ENCODE data around the gene SFSWAP. TPM values are rescaled to one million over a fixed set of nuclear protein-coding genes. Genes with fewer than 3 reads are reported as not detected.
A peak's percentile ranks its signal among the peaks of the same experiment; 100 is the strongest.
"Not testable (repeated sequence)": the region's sequence is repeated elsewhere in the genome, so short reads cannot be mapped to it uniquely, and the experiment has no call there.

The SFSWAP gene
- total and polyA plus RNA-seq, 2 of the 13 experiments (the other 11 are each of a cell fraction or from before 2014, with no cell fraction given), result 17.1 to 27.7 TPM

DNA sequence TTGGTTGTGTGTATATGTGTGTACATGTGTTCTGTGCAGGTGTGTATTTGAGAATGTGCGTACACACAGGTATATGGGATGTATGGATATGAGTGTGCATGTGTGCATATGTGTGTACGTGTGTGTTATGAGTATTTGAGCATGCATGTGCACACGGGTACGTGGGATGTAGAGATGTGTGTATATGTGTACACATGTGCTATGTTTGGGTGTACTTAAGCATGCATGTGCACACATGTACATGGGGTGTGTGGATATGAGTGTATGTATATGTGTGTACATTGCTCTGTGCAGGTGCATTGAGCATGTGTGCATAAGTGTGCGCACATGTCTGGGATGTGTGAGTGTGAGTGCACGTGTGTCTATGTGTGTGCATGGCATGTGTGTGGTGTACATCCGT lies 34.3 kb upstream of the SFSWAP start:
- Histone ChIP-seq H3K36me3 (replicated peaks in 1 of 2; ENCODE audit: control insufficient read depth in 1 of 2, insufficient read depth in 2 of 2, low read length in 2 of 2) (no peaks in the 10 kb centered on the region), H3K9ac (ENCODE audit: insufficient read depth, low read depth, low read length) (no peak overlapping the region), H3K79me2 (ENCODE audit: insufficient read depth, low read length) (no peaks in the 10 kb centered on the region), H3K27ac (ENCODE audit: extremely low read length, insufficient read depth, low read length) (no peak overlapping the region), H3K27me3 (ENCODE audit: control insufficient read depth in 1 of 2, insufficient read depth in 2 of 2, low read length in 2 of 2) (peaks cover 7 to 44% of the 10 kb centered on the region in 2 experiments), H3K4me2 (ENCODE audit: low read depth, low read length) (no peak overlapping the region), H3K9me3 (ENCODE audit: low read length) (no peaks in the 10 kb centered on the region), H3K4me1 (ENCODE audit: insufficient read depth, low read length) (0 out of 2 replicates have a peak, but pooled peaks cover under 1% of the 10 kb centered on the region), H3K4me3 (replicated peaks in 1 of 3; ENCODE audit: insufficient read depth in 1 of 3, low read depth in 2 of 3, low read length in 3 of 3) (no peak overlapping the region), H4K20me1 (ENCODE audit: insufficient read depth, low read length) (no peaks in the 10 kb centered on the region), H2AFZ (ENCODE audit: low read length) (no peak overlapping the region)
- DNase-seq (ENCODE audit: low spot score) (no peak), ATAC-seq (no peak), FAIRE-seq (no peak)
- POLR2A ChIA-PET, result no interaction called here
- intact Hi-C loops (cut with micrococcal nuclease; ENCODE audit: unreplicated experiment), result no loop called here
- WGBS (ENCODE audit: low lambda C conversion rate), result 23% methylated on average over 7 of the region's 7 CpGs
- no peak for TF ChIP-seq ATF7-NPFF (CRISPR knock-in tag; IDR thresholded peaks at IDR 0.05; ENCODE audit: low read depth)
- no peak for TF ChIP-seq ZNF570 (CRISPR knock-in tag; IDR thresholded peaks at IDR 0.05; ENCODE audit: borderline replicate concordance)
- TF ChIP-seq, protein P1, sequence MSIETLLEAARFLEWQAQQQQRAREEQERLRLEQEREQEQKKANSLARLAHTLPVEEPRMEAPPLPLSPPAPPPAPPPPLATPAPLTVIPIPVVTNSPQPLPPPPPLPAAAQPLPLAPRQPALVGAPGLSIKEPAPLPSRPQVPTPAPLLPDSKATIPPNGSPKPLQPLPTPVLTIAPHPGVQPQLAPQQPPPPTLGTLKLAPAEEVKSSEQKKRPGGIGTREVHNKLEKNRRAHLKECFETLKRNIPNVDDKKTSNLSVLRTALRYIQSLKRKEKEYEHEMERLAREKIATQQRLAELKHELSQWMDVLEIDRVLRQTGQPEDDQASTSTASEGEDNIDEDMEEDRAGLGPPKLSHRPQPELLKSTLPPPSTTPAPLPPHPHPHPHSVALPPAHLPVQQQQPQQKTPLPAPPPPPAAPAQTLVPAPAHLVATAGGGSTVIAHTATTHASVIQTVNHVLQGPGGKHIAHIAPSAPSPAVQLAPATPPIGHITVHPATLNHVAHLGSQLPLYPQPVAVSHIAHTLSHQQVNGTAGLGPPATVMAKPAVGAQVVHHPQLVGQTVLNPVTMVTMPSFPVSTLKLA (IDR thresholded peaks at IDR 0.05), result peak; percentile 97
- TF ChIP-seq ZNF10 (CRISPR knock-in tag; IDR thresholded peaks at IDR 0.05; ENCODE audit: borderline replicate concordance, low read depth), result no peak
- no peak for TF ChIP-seq TMF1 (CRISPR knock-in tag; IDR thresholded peaks at IDR 0.05; ENCODE audit: low read depth)
- TF ChIP-seq AKAP8 (CRISPR knock-in tag; IDR thresholded peaks at IDR 0.05), result no peak
- TF ChIP-seq SAFB2 (CRISPR knock-in tag; IDR thresholded peaks at IDR 0.05; ENCODE audit: borderline replicate concordance, low read depth), result no peak
- TF ChIP-seq ZFP36 (IDR thresholded peaks at IDR 0.05; ENCODE audit: borderline replicate concordance, low read depth, low read length, partially characterized antibody), result no peak
- in situ Hi-C loops (cut with HindIII; ENCODE audit: extremely low pct_ligation_motif_present, low pct_unique_long_range_greater_than_20kb), result no loop called here
- CTCF ChIA-PET (ENCODE audit: low intra/inter-chr PET ratio, low total read pairs), result no interaction called here
- no TSS peak for BruUV-seq (replicated peaks)

DNA sequence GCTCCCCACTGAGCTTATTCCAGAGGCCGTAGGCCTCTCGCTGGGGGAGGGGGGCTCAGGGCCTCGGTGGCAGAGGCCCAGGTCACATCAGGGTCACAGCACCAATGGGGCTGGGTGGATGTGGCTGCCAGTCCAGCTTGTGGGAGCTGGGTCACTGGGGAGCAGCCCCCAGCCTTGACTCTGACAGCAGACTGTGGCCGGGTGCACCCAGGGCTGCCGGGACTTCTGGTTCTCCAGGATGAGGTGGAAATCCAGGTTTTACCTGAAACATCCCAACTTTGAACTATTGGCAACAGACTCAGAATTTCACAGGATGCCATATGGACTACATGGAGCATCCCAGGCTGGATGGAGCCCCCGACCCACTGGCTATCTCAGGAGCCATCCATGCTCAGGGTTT lies 33.8 kb upstream of the SFSWAP start:
- H4K20me1 ChIP-seq (ENCODE audit: insufficient read depth, low read length); H2AFZ ChIP-seq (ENCODE audit: low read length); DNase-seq (ENCODE audit: low spot score); H3K4me2 ChIP-seq (ENCODE audit: low read depth, low read length); H3K79me2 ChIP-seq (ENCODE audit: insufficient read depth, low read length); ATAC-seq; H3K9me3 ChIP-seq (ENCODE audit: low read length); H3K4me3 ChIP-seq (replicated peaks in 1 of 3; ENCODE audit: insufficient read depth in 1 of 3, low read depth in 2 of 3, low read length in 3 of 3); H3K36me3 ChIP-seq (replicated peaks in 1 of 2; ENCODE audit: control insufficient read depth in 1 of 2, insufficient read depth in 2 of 2, low read length in 2 of 2); H3K4me1 ChIP-seq (ENCODE audit: insufficient read depth, low read length); in situ Hi-C loops (cut with HindIII; ENCODE audit: extremely low pct_ligation_motif_present, low pct_unique_long_range_greater_than_20kb); BruUV-seq (replicated peaks); H3K27ac ChIP-seq (ENCODE audit: extremely low read length, insufficient read depth, low read length); FAIRE-seq; H3K9ac ChIP-seq (ENCODE audit: insufficient read depth, low read depth, low read length); POLR2A ChIA-PET; intact Hi-C loops (cut with micrococcal nuclease; ENCODE audit: unreplicated experiment); CTCF ChIA-PET (ENCODE audit: low intra/inter-chr PET ratio, low total read pairs): not testable (repeated sequence)
- peaks cover 7 to 39% of the 10 kb centered on the region in 2 experiments for H3K27me3 ChIP-seq (ENCODE audit: control insufficient read depth in 1 of 2, insufficient read depth in 2 of 2, low read length in 2 of 2)
- no CpG with 5 or more reads among the region's 6 CpGs for WGBS (ENCODE audit: low lambda C conversion rate)
